ENCODE measurements around the gene CPNE2.

DNA sequence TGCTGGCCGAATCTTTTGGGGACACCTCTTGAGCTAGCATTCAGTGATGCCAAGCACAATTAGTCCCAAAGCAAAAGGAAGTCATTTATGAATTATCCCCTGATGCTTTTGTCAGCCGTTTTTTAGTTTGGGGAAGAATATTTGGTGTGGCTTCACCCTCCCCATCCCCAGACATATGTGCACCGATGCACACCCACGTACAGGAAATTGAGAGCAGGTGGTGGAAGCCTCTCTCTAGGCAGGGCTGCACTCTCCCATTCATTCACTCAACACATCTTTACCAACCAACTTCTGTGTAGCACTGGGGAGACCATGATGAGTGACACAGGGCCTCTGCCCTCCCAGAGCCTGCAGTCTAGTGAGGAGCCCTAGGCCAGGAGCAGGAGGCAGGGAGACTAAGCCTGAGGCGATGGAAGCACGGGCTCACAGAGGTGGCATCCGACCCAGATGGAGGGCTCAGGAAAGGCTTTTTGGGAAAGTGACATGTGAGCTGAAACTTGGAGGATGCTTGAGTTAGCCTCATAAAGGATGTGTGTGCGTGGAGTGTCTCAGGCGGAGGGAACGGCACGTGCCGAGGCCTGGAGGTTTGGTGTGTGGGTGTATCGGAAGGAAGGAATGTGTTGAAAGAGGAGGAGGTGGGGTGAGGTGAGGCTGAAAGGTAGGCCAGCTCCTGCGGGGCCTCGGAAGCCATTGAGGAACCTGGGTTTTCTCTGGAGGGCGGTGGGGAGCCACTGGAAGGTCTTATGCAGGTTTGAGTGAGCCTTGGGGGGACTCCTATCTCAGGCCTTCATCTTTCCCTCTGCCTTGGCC, 49.6 kb downstream of the CPNE2 start:
- TF ChIP-seq, protein P1, sequence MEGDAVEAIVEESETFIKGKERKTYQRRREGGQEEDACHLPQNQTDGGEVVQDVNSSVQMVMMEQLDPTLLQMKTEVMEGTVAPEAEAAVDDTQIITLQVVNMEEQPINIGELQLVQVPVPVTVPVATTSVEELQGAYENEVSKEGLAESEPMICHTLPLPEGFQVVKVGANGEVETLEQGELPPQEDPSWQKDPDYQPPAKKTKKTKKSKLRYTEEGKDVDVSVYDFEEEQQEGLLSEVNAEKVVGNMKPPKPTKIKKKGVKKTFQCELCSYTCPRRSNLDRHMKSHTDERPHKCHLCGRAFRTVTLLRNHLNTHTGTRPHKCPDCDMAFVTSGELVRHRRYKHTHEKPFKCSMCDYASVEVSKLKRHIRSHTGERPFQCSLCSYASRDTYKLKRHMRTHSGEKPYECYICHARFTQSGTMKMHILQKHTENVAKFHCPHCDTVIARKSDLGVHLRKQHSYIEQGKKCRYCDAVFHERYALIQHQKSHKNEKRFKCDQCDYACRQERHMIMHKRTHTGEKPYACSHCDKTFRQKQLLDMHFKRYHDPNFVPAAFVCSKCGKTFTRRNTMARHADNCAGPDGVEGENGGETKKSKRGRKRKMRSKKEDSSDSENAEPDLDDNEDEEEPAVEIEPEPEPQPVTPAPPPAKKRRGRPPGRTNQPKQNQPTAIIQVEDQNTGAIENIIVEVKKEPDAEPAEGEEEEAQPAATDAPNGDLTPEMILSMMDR (conservative IDR thresholded peaks at IDR 0.05) = no peak
- no peak for TF ChIP-seq EZH2 (IDR thresholded peaks at IDR 0.05; ENCODE audit: low read depth)
